Fibroblast of lung (primary cell): ENCODE results near the gene CEP192. TPM values are rescaled to one million over a fixed set of nuclear protein-coding genes. Genes with fewer than 3 reads are reported as not detected.
A peak's percentile ranks its signal among the peaks of the same experiment; 100 is the strongest.

ENCODE experiments used
- DNase-seq, 2 donors: peaks; one replicate each; pipeline versions ENCODE4 v3.0.0 to v3.0.0-alpha.2; 2010; ENCODE audit warnings: low read depth in 2 of 2
- H2AFZ ChIP-seq: 2 replicates; pipeline ENCODE4 v1.5.1; 2012; ENCODE audit warnings: low read length, control low read depth, inconsistent platforms
- H3K27ac ChIP-seq: 2 replicates; pipeline ENCODE4 v1.5.1; 2011; ENCODE audit warnings: low read length, control low read depth; ENCODE audit not compliant: insufficient read depth
- H3K27me3 ChIP-seq: 2 replicates; pipeline ENCODE4 v1.5.1; 2011; ENCODE audit warnings: mild to moderate bottlenecking, low read length; ENCODE audit not compliant: control insufficient read depth, insufficient read depth
- H3K36me3 ChIP-seq: 2 replicates; pipeline ENCODE4 v1.5.1; 2011; ENCODE audit warnings: low read length; ENCODE audit not compliant: control insufficient read depth, insufficient read depth
- H3K4me1 ChIP-seq: 2 replicates; pipeline ENCODE4 v1.5.1; 2011; ENCODE audit warnings: low read length; ENCODE audit not compliant: control insufficient read depth, insufficient read depth; ENCODE audit errors: extremely low read depth
- H3K4me2 ChIP-seq: 2 replicates; pipeline ENCODE4 v1.5.1; 2011; ENCODE audit warnings: low read length, control low read depth; ENCODE audit not compliant: insufficient read depth; ENCODE audit errors: extremely low read depth
- H3K4me3 ChIP-seq, 4 experiments: fragments of 200-600 bp in 1 of 4; sonication (generic) in 1 of 4; replicated peaks in 1 of 4; 2 replicates each; pipeline ENCODE4 v1.5.1; 2011 to 2016; ENCODE audit warnings: low read length in 4 of 4, low read depth in 3 of 4, mild to moderate bottlenecking in 3 of 4, control low read depth in 2 of 4, inconsistent platforms in 1 of 4, mixed read lengths in 1 of 4; ENCODE audit not compliant: insufficient read depth in 1 of 4; ENCODE audit errors: control extremely low read depth in 1 of 4
- H3K79me2 ChIP-seq: 2 replicates; pipeline ENCODE4 v1.5.1; 2012; ENCODE audit warnings: mild to moderate bottlenecking, low read length, inconsistent platforms; ENCODE audit not compliant: control insufficient read depth, insufficient read depth
- H3K9ac ChIP-seq: 2 replicates; pipeline ENCODE4 v1.5.1; 2011; ENCODE audit warnings: mild to moderate bottlenecking, low read length, control low read depth; ENCODE audit not compliant: insufficient read depth
- H3K9me3 ChIP-seq: 2 replicates; pipeline ENCODE4 v1.5.1; 2012; ENCODE audit warnings: low read depth, low read length; ENCODE audit not compliant: control insufficient read depth, insufficient read depth
- H4K20me1 ChIP-seq: 2 replicates; pipeline ENCODE4 v1.5.1; 2011; ENCODE audit warnings: low read length; ENCODE audit not compliant: control insufficient read depth, insufficient read depth; ENCODE audit errors: extremely low read depth
- EZH2 ChIP-seq: IDR thresholded peaks from 2 replicates; pipeline ENCODE4 v1.5.1; 2012; ENCODE audit warnings: low read length, control low read depth, mild to moderate bottlenecking; ENCODE audit errors: missing control alignments
- polyA plus RNA-seq, 2 donors: library from polyadenylated mRNA; depleted of rRNA in 1 of 2; stranded (reverse) in 1 of 2; unstranded in 1 of 2; fragments of >200 nt; gene quantifications; 2 replicates each; pipeline ENCODE4 v1.2.1, GENCODE V29; 2011 to 2012; ENCODE audit warnings: missing spikeins in 1 of 2
- total RNA-seq: library from RNA; depleted of rRNA; stranded (reverse); fragments of >200 nt; gene quantifications from 2 replicates; pipeline ENCODE4 v1.2.1, GENCODE V29; 2014
- TF ChIP-seq, protein P1 (sequence below), 2 donors: IDR thresholded peaks in 1 of 2; conservative IDR thresholded peaks in 1 of 2; 1 replicate in 1 of 2; 2 replicates in 1 of 2; pipeline ENCODE4 v1.5.1; 2011 to 2012; ENCODE audit warnings: low read length in 2 of 2, control low read depth in 1 of 2, inconsistent platforms in 1 of 2, low read depth in 1 of 2, mild to moderate bottlenecking in 1 of 2

CEP192 gene
- total and polyA plus RNA-seq, 2 donors (not counting 1 experiment from before 2014, with no cell fraction given) = 12.5 to 32.7 TPM

- TF ChIP-seq, protein P1, sequence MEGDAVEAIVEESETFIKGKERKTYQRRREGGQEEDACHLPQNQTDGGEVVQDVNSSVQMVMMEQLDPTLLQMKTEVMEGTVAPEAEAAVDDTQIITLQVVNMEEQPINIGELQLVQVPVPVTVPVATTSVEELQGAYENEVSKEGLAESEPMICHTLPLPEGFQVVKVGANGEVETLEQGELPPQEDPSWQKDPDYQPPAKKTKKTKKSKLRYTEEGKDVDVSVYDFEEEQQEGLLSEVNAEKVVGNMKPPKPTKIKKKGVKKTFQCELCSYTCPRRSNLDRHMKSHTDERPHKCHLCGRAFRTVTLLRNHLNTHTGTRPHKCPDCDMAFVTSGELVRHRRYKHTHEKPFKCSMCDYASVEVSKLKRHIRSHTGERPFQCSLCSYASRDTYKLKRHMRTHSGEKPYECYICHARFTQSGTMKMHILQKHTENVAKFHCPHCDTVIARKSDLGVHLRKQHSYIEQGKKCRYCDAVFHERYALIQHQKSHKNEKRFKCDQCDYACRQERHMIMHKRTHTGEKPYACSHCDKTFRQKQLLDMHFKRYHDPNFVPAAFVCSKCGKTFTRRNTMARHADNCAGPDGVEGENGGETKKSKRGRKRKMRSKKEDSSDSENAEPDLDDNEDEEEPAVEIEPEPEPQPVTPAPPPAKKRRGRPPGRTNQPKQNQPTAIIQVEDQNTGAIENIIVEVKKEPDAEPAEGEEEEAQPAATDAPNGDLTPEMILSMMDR (conservative IDR thresholded peaks at IDR 0.05 in 1 of 2, IDR thresholded peaks at IDR 0.05 in 1 of 2; ENCODE audit: low read depth in 1 of 2, low read length in 2 of 2) = no peak
- no peak for TF ChIP-seq EZH2
- Histone ChIP-seq H3K27ac (no peak overlapping the region), H3K4me2 (no peak overlapping the region), H3K36me3 (peaks cover 2% of the 10 kb centered on the region), H3K27me3 (no peaks in the 10 kb centered on the region), H3K9ac (no peak overlapping the region), H2AFZ (no peak overlapping the region), H3K79me2 (no peaks in the 10 kb centered on the region), H3K4me1 (no peaks in the 10 kb centered on the region), H3K9me3 (no peaks in the 10 kb centered on the region), H4K20me1 (no peaks in the 10 kb centered on the region), H3K4me3 (no peak overlapping the region)
- no peak for DNase-seq
Measured at GRCh38 chr18:13110559-13110958, 119.4 kb downstream of the CEP192 start.

DNA sequence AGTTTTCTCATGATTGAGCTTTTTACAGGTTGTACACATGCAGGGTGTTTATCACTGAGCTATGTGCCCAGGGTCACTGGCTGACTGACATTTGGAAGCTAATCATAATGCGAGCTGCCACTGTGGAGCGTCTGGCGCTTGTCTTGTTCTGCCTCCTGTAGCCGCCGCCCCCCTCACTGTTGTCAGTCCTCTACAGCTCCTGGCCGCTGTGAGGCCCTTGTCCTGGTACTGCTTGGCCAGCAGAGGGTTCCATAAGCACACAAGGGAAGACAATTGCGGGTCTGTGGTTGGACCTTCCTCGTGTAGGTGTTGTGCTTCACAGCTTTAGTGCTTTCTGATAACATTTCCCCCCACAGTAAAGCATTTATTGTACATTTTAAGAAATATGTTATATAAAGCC, 121.8 kb downstream of the CEP192 start:
- Histone ChIP-seq H2AFZ (no peak overlapping the region), H3K9me3 (no peaks in the 10 kb centered on the region), H3K4me2 (no peak overlapping the region), H3K79me2 (no peaks in the 10 kb centered on the region), H3K4me1 (no peaks in the 10 kb centered on the region), H3K9ac (no peak overlapping the region), H3K27ac (no peak overlapping the region), H4K20me1 (no peaks in the 10 kb centered on the region), H3K4me3 (no peak overlapping the region), H3K27me3 (no peaks in the 10 kb centered on the region), H3K36me3 (peaks cover 3% of the 10 kb centered on the region)
- peak; percentile 42 to 66 for DNase-seq
- TF ChIP-seq, protein P1 (conservative IDR thresholded peaks at IDR 0.05 in 1 of 2, IDR thresholded peaks at IDR 0.05 in 1 of 2; ENCODE audit: low read depth in 1 of 2, low read length in 2 of 2) = peak; percentile 19 to 42
- no peak for TF ChIP-seq EZH2

- H3K27ac ChIP-seq = no peak overlapping the region
- H3K4me3 ChIP-seq = no peak overlapping the region
- H3K4me2 ChIP-seq = no peak overlapping the region
- H3K36me3 ChIP-seq = peaks cover 6% of the 10 kb centered on the region
- no peaks in the 10 kb centered on the region for H3K9me3 ChIP-seq
- H4K20me1 ChIP-seq = no peaks in the 10 kb centered on the region
- peak in 1 of 2 donors; percentile 48 for DNase-seq
- H3K79me2 ChIP-seq = no peaks in the 10 kb centered on the region
- H3K4me1 ChIP-seq = no peaks in the 10 kb centered on the region
- no peak overlapping the region for H3K9ac ChIP-seq
- H2AFZ ChIP-seq = no peak overlapping the region
- TF ChIP-seq, protein P1 (conservative IDR thresholded peaks at IDR 0.05 in 1 of 2, IDR thresholded peaks at IDR 0.05 in 1 of 2; ENCODE audit: low read depth in 1 of 2, low read length in 2 of 2) = no peak
- no peak for TF ChIP-seq EZH2
- H3K27me3 ChIP-seq = no peaks in the 10 kb centered on the region
Measured at GRCh38 chr18:13120255-13120654, 129.1 kb downstream of the CEP192 start.
